Uterus (tissue), 4 donors: Measurements from ENCODE around the gene SLC7A1. TPM values are rescaled to one million over a fixed set of nuclear protein-coding genes. Genes with fewer than 3 reads are reported as not detected.

Source experiments
- DNase-seq, 2 donors: peaks; one replicate each; pipeline ENCODE4 v3.0.0-alpha.2; 2019 to 2020
- H3K27ac ChIP-seq, 2 donors: fragments of 200-600 bp; sonication (generic); 1 replicate in 1 of 2; 2 replicates in 1 of 2; pipeline ENCODE4 v1.5.1; 2016 to 2018
- H3K27me3 ChIP-seq, 2 donors: fragments of 200-600 bp; sonication (generic); one replicate each; pipeline ENCODE4 v1.5.1; 2018 to 2019; ENCODE audit warnings: control low read depth in 1 of 2
- H3K36me3 ChIP-seq, 2 donors: fragments of 200-600 bp; sonication (generic); one replicate each; pipeline ENCODE4 v1.5.1; 2019; ENCODE audit warnings: control low read depth in 1 of 2
- H3K4me1 ChIP-seq, 2 donors: fragments of 200-600 bp; sonication (generic); one replicate each; pipeline ENCODE4 v1.5.1; 2018 to 2019; ENCODE audit warnings: control low read depth in 1 of 2
- H3K4me3 ChIP-seq, 2 donors: fragments of 200-600 bp; sonication (generic); 1 replicate in 1 of 2; 2 replicates in 1 of 2; pipeline ENCODE4 v1.5.1; 2018 to 2019; ENCODE audit warnings: mild to moderate bottlenecking in 1 of 2
- H3K9me3 ChIP-seq, 2 donors: fragments of 200-600 bp; sonication (generic); one replicate each; pipeline ENCODE4 v1.5.1; 2019; ENCODE audit warnings: control low read depth in 1 of 2
- CTCF ChIP-seq, 4 experiments: fragments of 200-600 bp in 2 of 4; fragments of 450-650 bp in 2 of 4; sonication (generic) in 2 of 4; IDR thresholded peaks; one replicate each; pipeline ENCODE4 v1.5.1; 2016 to 2019; ENCODE audit warnings: antibody characterized with exemption in 4 of 4, mild to moderate bottlenecking in 2 of 4, moderate library complexity in 1 of 4
- POLR2A ChIP-seq, 2 donors: fragments of 450-650 bp; IDR thresholded peaks; one replicate each; pipeline ENCODE4 v1.6.1; 2016; ENCODE audit warnings: antibody characterized with exemption in 2 of 2, mild to moderate bottlenecking in 1 of 2, moderate library complexity in 1 of 2
- intact Hi-C: fragments of 100-400 bp; cut with DNase I; formaldehyde crosslinking; loops from one replicate; pipeline ENCODE4 v1.15.1; 2023; ENCODE audit warnings: low total_unique reads
- total RNA-seq, 4 donors: library from RNA; depleted of rRNA in 3 of 4; stranded (reverse); fragments of >200 nt in 3 of 4; gene quantifications; one replicate each; pipeline versions ENCODE4 v1.1.0 to v1.2.4, GENCODE V29; 2014 to 2023
- donor health status: DM: yes; HTN: yes; CAD: no.

Gene SLC7A1
- total RNA-seq, 4 donors from 2014 or later = 4.1 to 39.0 (median 10.8) TPM

DNA sequence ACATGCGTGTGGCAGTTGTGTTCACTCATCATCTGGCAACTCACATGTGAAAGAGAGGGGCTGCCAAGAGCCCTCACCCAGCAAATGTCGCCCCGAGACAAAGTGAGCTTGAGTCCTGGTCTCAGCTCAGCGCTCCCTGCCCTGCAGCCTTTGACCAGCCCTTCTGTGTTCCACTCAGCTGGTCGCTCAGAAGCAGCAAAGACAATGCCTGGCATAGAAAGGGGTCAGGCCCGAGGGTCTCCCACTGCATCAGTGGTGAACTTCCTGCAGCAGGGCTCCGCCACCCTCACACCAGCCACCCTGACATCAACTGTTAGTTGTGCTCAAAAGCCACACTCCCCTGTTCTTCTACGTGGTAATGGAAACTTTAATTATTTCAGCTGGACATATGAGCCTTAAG, 68.0 kb downstream of the SLC7A1 start:
- no peak overlapping the region for H3K4me3 ChIP-seq
- DNase-seq = no peak
- H3K36me3 ChIP-seq = no peaks in the 10 kb centered on the region
- intact Hi-C loops = no loop called here
- no peaks in the 10 kb centered on the region for H3K27me3 ChIP-seq
- no peaks in the 10 kb centered on the region for H3K4me1 ChIP-seq
- TF ChIP-seq POLR2A (IDR thresholded peaks at IDR 0.05) (no peak), CTCF (IDR thresholded peaks at IDR 0.05) (no peak)
- no peaks in the 10 kb centered on the region for H3K9me3 ChIP-seq
- no peak overlapping the region for H3K27ac ChIP-seq

- Histone ChIP-seq H3K9me3 (no peaks in the 10 kb centered on the region), H3K4me1 (no peaks in the 10 kb centered on the region), H3K4me3 (no peak overlapping the region), H3K27me3 (no peaks in the 10 kb centered on the region), H3K36me3 (no peaks in the 10 kb centered on the region), H3K27ac (no peak overlapping the region)
- TF ChIP-seq POLR2A (IDR thresholded peaks at IDR 0.05) = no peak
- no peak for TF ChIP-seq CTCF (IDR thresholded peaks at IDR 0.05)
- intact Hi-C loops = no loop called here
- DNase-seq = no peak
These were observed 68.7 kb downstream of the SLC7A1 start for GRCh38 chr13:29526741-29527140.

- H3K36me3 ChIP-seq = no peaks in the 10 kb centered on the region
- no peak overlapping the region for H3K27ac ChIP-seq
- H3K9me3 ChIP-seq = no peaks in the 10 kb centered on the region
- H3K27me3 ChIP-seq = no peaks in the 10 kb centered on the region
- TF ChIP-seq CTCF (IDR thresholded peaks at IDR 0.05) = no peak
- TF ChIP-seq POLR2A (IDR thresholded peaks at IDR 0.05) = no peak
- H3K4me1 ChIP-seq = no peaks in the 10 kb centered on the region
- H3K4me3 ChIP-seq = no peak overlapping the region
- intact Hi-C loops = no loop called here
- no peak for DNase-seq
These were observed 69.7 kb downstream of the SLC7A1 start for GRCh38 chr13:29525757-29526156.

DNA sequence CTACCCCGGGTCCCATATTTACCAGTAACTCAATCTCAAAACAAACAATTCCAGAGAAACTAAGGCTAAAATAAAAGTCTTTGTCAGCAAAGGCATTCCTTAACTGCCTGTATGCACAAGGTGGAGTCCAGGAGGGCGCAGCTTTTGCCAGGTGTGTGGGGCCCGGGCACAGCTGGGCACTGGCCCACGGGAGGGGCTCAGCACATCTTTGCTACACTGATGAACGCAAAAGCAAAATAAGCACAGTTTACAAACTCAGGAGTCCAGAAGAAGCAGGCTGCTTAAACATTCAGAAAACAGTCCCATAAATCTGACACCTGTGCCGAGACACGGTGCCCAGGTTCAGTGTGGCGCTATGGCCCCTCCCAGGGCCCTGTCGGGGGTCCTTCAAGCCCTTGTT, 70.8 kb downstream of the SLC7A1 start:
- no peaks in the 10 kb centered on the region for H3K27me3 ChIP-seq
- no peaks in the 10 kb centered on the region for H3K36me3 ChIP-seq
- no peaks in the 10 kb centered on the region for H3K4me1 ChIP-seq
- no peak overlapping the region for H3K4me3 ChIP-seq
- intact Hi-C loops = no loop called here
- no peak for DNase-seq
- no peaks in the 10 kb centered on the region for H3K9me3 ChIP-seq
- no peak overlapping the region for H3K27ac ChIP-seq
- TF ChIP-seq POLR2A (IDR thresholded peaks at IDR 0.05) (no peak), CTCF (IDR thresholded peaks at IDR 0.05) (no peak)

DNA sequence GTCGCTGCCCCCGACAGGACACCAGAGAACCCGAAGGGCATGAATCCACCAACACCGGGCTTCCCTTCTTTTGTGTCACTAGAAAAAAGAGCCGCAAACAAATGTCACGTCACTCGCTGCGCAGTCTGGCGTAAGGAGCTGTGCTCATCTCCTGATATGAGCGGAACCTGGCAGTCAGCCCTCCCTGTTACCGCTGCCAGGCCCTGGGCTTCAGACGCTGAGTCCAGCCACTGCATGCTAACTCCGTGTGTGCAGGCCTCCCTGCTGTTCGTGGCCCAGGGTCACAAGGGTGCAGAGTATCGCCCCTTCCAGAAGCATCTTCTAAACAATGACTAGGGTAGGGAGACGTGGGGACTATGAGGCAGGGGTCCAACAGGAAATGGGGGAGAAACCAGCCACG, 71.3 kb downstream of the SLC7A1 start:
- intact Hi-C loops = no loop called here
- Histone ChIP-seq H3K27me3 (no peaks in the 10 kb centered on the region), H3K27ac (no peak overlapping the region), H3K4me1 (no peaks in the 10 kb centered on the region), H3K36me3 (no peaks in the 10 kb centered on the region), H3K9me3 (no peaks in the 10 kb centered on the region), H3K4me3 (no peak overlapping the region)
- DNase-seq = no peak
- TF ChIP-seq CTCF (IDR thresholded peaks at IDR 0.05) (no peak), POLR2A (IDR thresholded peaks at IDR 0.05) (no peak)
